PC-9 (cell line): ENCODE measurements around the gene RER1.

ENCODE experiments used
- CTCF ChIP-seq: fragments of 200-600 bp; sonication (generic); conservative IDR thresholded peaks from 2 replicates; pipeline ENCODE4 v1.6.1; 2017; ENCODE audit warnings: mixed run types, antibody characterized with exemption, mild to moderate bottlenecking, moderate library complexity
- EZH2 ChIP-seq: fragments of 200-600 bp; sonication (generic); IDR thresholded peaks from 2 replicates; pipeline ENCODE4 v1.8.0; 2017; ENCODE audit warnings: antibody characterized with exemption, low read depth

- TF ChIP-seq CTCF (no peak), EZH2 (no peak)
Measured at GRCh38 chr1:2343023-2343935, 48.4 kb upstream of the RER1 start.
